GM12874 (cell line): ENCODE data around the gene EYS.

ENCODE experiments used
- TF ChIP-seq, protein P1 (sequence below): IDR thresholded peaks from 2 replicates; pipeline ENCODE4 v1.5.1; 2011; ENCODE audit warnings: low read depth, mild to moderate bottlenecking, control low read depth, low read length, moderate library complexity; ENCODE audit not compliant: insufficient read depth

The EYS gene

GRCh38 chr6:64146094-64146493 is 1560.9 kb downstream of the EYS start:
- TF ChIP-seq, protein P1, sequence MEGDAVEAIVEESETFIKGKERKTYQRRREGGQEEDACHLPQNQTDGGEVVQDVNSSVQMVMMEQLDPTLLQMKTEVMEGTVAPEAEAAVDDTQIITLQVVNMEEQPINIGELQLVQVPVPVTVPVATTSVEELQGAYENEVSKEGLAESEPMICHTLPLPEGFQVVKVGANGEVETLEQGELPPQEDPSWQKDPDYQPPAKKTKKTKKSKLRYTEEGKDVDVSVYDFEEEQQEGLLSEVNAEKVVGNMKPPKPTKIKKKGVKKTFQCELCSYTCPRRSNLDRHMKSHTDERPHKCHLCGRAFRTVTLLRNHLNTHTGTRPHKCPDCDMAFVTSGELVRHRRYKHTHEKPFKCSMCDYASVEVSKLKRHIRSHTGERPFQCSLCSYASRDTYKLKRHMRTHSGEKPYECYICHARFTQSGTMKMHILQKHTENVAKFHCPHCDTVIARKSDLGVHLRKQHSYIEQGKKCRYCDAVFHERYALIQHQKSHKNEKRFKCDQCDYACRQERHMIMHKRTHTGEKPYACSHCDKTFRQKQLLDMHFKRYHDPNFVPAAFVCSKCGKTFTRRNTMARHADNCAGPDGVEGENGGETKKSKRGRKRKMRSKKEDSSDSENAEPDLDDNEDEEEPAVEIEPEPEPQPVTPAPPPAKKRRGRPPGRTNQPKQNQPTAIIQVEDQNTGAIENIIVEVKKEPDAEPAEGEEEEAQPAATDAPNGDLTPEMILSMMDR, result no peak

DNA sequence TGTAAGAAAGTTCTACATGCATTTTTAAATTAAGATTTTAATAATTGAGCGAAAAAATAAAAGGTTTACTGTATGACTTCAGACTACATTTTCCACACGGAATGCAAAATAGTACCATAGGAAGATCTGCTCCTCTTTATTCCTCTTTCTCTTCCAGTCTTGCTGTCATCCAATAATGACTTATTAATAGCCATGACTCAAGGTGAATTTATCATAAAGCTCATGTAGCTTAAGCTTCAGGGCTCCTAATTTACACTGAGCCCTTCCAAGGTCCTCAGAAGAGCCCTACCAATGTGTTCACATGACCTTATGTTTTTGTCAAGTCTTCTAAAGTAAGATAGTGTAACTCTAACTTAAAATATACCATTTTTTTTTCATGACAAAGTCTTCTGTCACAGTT is 1561.4 kb downstream of the EYS start:
- TF ChIP-seq, protein P1, result no peak

DNA sequence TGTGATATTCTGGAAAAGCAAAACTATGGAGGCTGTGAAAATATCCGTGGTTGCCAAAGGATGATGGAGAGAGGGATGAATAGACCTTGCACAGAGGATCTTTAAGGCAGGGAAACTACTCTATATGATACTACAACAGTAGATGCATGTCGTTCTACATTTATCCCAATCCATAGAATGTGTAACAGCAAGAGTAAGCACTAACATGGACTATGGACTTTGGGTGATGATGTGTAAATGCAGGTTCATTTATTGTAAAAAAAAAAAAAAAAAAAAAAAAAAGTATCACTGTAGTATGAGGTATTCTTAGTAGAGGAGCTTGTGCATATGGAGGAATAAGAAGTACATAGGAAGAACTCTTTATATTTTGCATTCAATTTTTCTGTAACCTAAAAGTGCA is 1563.9 kb downstream of the EYS start:
- TF ChIP-seq, protein P1, result no peak

- TF ChIP-seq, protein P1, result no peak
These were observed 1565.3 kb downstream of the EYS start for GRCh38 chr6:64141680-64142079.

DNA sequence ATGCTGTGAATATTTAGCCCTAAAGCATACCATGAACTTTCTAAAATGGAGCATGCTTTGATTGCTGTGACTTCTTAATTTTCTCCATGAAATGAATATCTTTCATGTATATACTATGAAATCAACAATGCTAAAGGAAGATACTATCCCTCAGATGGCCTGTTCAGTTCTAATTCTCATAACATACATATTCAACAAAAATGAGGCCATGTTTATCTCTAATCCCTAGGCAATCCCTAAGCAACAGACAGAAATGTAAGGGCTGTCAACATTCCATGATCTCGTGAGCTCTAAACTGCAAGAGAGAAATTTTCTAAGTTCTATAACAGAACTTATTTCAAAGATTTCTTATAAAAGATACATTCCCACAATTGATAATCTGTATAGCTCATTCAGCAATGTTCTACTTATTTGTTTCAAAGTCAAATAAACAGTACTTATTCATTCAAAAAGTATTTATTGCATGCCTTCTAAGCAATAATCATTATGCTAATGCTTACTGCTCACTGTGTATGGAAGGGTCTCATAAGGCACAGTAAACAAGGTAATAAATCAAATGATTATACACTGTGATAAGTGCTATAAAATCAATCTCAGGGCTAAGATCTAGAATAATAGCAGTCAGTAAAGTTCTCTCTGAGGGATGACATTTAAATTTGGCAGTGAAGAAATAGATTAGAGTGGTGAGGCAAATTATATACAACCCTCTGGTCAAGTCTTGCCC is 1578.6 kb downstream of the EYS start:
- TF ChIP-seq, protein P1, result no peak

GRCh38 chr6:64123761-64124633 is 1583.0 kb downstream of the EYS start:
- TF ChIP-seq, protein P1, result no peak

GRCh38 chr6:64122712-64123375 is 1584.2 kb downstream of the EYS start:
- TF ChIP-seq, protein P1, result no peak
